A673 (cell line): ENCODE results near the gene ZNF69.

Experiments
- EZH2 ChIP-seq: fragments of 200-600 bp; sonication (generic); IDR thresholded peaks from 2 replicates; pipeline ENCODE4 v1.6.1; 2017; ENCODE audit warnings: borderline replicate concordance, low read depth, mild to moderate bottlenecking, mixed read lengths, antibody characterized with exemption, low read length; ENCODE audit not compliant: poor library complexity, severe bottlenecking
- TF ChIP-seq, protein P1 (sequence below): fragments of 300-800, 200-600 bp; sonication (generic); conservative IDR thresholded peaks from 2 replicates; pipeline ENCODE4 v1.5.1; 2017; ENCODE audit warnings: low read depth, mild to moderate bottlenecking, antibody characterized with exemption, low read length, moderate library complexity, mixed read lengths

DNA sequence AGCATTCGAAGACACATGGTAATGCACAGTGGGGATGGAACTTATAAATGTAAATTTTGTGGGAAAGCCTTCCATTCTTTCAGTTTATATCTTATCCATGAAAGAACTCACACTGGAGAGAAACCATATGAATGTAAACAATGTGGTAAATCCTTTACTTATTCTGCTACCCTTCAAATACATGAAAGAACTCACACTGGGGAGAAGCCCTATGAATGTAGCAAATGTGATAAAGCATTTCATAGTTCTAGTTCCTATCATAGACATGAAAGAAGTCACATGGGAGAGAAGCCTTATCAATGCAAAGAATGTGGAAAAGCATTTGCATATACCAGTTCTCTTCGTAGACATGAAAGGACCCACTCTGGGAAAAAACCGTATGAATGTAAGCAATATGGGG, 61.1 kb downstream of the ZNF69 start:
- TF ChIP-seq, protein P1, sequence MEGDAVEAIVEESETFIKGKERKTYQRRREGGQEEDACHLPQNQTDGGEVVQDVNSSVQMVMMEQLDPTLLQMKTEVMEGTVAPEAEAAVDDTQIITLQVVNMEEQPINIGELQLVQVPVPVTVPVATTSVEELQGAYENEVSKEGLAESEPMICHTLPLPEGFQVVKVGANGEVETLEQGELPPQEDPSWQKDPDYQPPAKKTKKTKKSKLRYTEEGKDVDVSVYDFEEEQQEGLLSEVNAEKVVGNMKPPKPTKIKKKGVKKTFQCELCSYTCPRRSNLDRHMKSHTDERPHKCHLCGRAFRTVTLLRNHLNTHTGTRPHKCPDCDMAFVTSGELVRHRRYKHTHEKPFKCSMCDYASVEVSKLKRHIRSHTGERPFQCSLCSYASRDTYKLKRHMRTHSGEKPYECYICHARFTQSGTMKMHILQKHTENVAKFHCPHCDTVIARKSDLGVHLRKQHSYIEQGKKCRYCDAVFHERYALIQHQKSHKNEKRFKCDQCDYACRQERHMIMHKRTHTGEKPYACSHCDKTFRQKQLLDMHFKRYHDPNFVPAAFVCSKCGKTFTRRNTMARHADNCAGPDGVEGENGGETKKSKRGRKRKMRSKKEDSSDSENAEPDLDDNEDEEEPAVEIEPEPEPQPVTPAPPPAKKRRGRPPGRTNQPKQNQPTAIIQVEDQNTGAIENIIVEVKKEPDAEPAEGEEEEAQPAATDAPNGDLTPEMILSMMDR, result no peak
- TF ChIP-seq EZH2, result no peak
